WTC11 (cell line): Measurements from ENCODE around the gene TSC22D4.

Source experiments
- CTCF ChIP-seq: fragments of 200-600 bp; IDR thresholded peaks from 2 replicates; pipeline ENCODE4 v1.8.0; 2022; ENCODE audit warnings: antibody characterized with exemption
- ZNF423 ChIP-seq: fragments of 250-450 bp; sonication (Bioruptor Pico); IDR thresholded peaks from 2 replicates; pipeline ENCODE4 v2.1.2; 2022; ENCODE audit warnings: mild to moderate bottlenecking, moderate library complexity

DNA sequence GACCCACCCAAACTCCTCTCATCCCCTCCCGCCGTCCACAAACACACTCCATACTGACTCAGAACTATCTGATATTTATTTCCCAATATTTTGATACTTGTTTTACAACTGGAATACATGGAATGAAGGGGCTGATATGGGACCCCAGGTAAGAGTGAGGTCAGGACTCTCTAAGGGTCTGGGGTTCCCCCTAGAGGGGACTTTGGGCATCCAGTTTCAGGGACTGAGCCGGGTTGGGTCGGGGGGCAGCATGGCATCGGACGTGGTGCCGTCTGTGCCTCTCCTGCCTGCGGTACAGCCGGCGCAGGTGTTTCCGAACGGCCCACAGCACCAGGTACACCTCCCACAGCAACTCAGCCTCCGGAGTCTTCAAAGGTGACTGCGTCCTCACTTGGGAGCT is 22.5 kb downstream of the TSC22D4 start:
- TF ChIP-seq CTCF (no peak), ZNF423 (CRISPR knock-in tag) (no peak)
